ENCODE data around the gene COL1A1.

GRCh38 chr17:50180111-50180510 is 21.3 kb downstream of the COL1A1 start:
- TF ChIP-seq POLR2A (IDR thresholded peaks at IDR 0.05; ENCODE audit: low read length): no peak
- TF ChIP-seq GATA1 (IDR thresholded peaks at IDR 0.05; ENCODE audit: low read depth, low read length): no peak

Measured in erythroblast (primary cell).